ENCODE measurements around the gene SORCS2. TPM values are rescaled to one million over a fixed set of nuclear protein-coding genes. Genes with fewer than 3 reads are reported as not detected.

The SORCS2 gene
- total RNA-seq, 6 donors from 2014 or later: 2.2 to 28.3 (median 7.2) TPM

GRCh38 chr4:7198440-7199128, 6.2 kb downstream of the SORCS2 start:
- ATAC-seq (ENCODE audit: low FRiP score in 2 of 2) (peak in 1 of 2 donors; percentile 6), DNase-seq (peak; percentile 55 to 63)
- H3K27me3 ChIP-seq: peaks cover 0 to 10% (median under 1%) of the 10 kb centered on the region in 4 donors

GRCh38 chr4:7199129-7199725, 6.9 kb downstream of the SORCS2 start:
- no peak overlapping the region for H3K27ac ChIP-seq
- no peak for ATAC-seq (ENCODE audit: low FRiP score in 2 of 2)
- H3K4me1 ChIP-seq: peaks cover 0 to 28% (median 10%) of the 10 kb centered on the region in 4 donors
- WGBS, 2 donors: 83 to 84% methylated on average over 5 to 14 of the region's 15 CpGs
- no peak overlapping the region for H3K4me3 ChIP-seq
- TF ChIP-seq CTCF (IDR thresholded peaks at IDR 0.05): no peak
- TF ChIP-seq EP300 (IDR thresholded peaks at IDR 0.05): no peak
- no peak for TF ChIP-seq POLR2A (IDR thresholded peaks at IDR 0.05)
- no peak for TF ChIP-seq POLR2AphosphoS5 (IDR thresholded peaks at IDR 0.05)
- peaks cover 0 to 3% (median 0%) of the 10 kb centered on the region in 4 donors for H3K27me3 ChIP-seq
- H3K9me3 ChIP-seq: no peaks in the 10 kb centered on the region
- peak; percentile 13 to 66 for DNase-seq
- H3K36me3 ChIP-seq: no peaks in the 10 kb centered on the region

More at GRCh38 chr4:7198440-7199128, 6.2 kb downstream of the SORCS2 start:
- WGBS, 2 donors: 60 to 90% methylated on average over 4 to 16 of the region's 20 CpGs
- peaks cover 0 to 34% (median 13%) of the 10 kb centered on the region in 4 donors for H3K4me1 ChIP-seq
- H3K36me3 ChIP-seq: no peaks in the 10 kb centered on the region
- TF ChIP-seq POLR2AphosphoS5 (IDR thresholded peaks at IDR 0.05): no peak
- TF ChIP-seq POLR2A (IDR thresholded peaks at IDR 0.05): no peak
- no peak for TF ChIP-seq CTCF (IDR thresholded peaks at IDR 0.05)
- TF ChIP-seq EP300 (IDR thresholded peaks at IDR 0.05): no peak
- H3K9me3 ChIP-seq: no peaks in the 10 kb centered on the region
- H3K27ac ChIP-seq: no peak overlapping the region
- no peak overlapping the region for H3K4me3 ChIP-seq

GRCh38 chr4:7199771-7200441, 7.6 kb downstream of the SORCS2 start:
- DNase-seq (peak; percentile 16 to 56), ATAC-seq (ENCODE audit: low FRiP score in 2 of 2) (no peak)
- 86 to 90% methylated on average over 11 to 15 of the region's 16 CpGs for WGBS, 2 donors
- no peak overlapping the region for H3K4me3 ChIP-seq
- no peaks in the 10 kb centered on the region for H3K27me3 ChIP-seq
- TF ChIP-seq POLR2A (IDR thresholded peaks at IDR 0.05) (no peak), CTCF (IDR thresholded peaks at IDR 0.05) (no peak), POLR2AphosphoS5 (IDR thresholded peaks at IDR 0.05) (no peak), EP300 (IDR thresholded peaks at IDR 0.05) (no peak)
- no peak overlapping the region for H3K27ac ChIP-seq
- H3K9me3 ChIP-seq: no peaks in the 10 kb centered on the region
- peaks cover 0 to 24% (median 6%) of the 10 kb centered on the region in 4 donors for H3K4me1 ChIP-seq
- H3K36me3 ChIP-seq: no peaks in the 10 kb centered on the region

GRCh38 chr4:7200801-7201200, 8.5 kb downstream of the SORCS2 start:
- no peaks in the 10 kb centered on the region for H3K36me3 ChIP-seq
- H3K27ac ChIP-seq: no peak overlapping the region
- no peak overlapping the region for H3K4me3 ChIP-seq
- 90 to 91% methylated on average over 12 of the region's 12 CpGs for WGBS, 2 donors
- H3K27me3 ChIP-seq: no peaks in the 10 kb centered on the region
- ATAC-seq (ENCODE audit: low FRiP score in 2 of 2): no peak
- no peaks in the 10 kb centered on the region for H3K9me3 ChIP-seq
- TF ChIP-seq POLR2A (IDR thresholded peaks at IDR 0.05): no peak
- no peak for TF ChIP-seq POLR2AphosphoS5 (IDR thresholded peaks at IDR 0.05)
- no peak for TF ChIP-seq CTCF (IDR thresholded peaks at IDR 0.05)
- TF ChIP-seq EP300 (IDR thresholded peaks at IDR 0.05): no peak
- peaks cover 0 to 16% (median 6%) of the 10 kb centered on the region in 4 donors for H3K4me1 ChIP-seq
- DNase-seq: peak in 1 of 2 donors; percentile 13
